Measurements from ENCODE around the gene PHF12. TPM values are rescaled to one million over a fixed set of nuclear protein-coding genes. Genes with fewer than 3 reads are reported as not detected.

The PHF12 gene
- total and polyA plus RNA-seq, 8 donors = 8.3 to 206 (median 24.7) TPM

- peak overlapping the region in 2 of 4 donors; percentile 7 to 98 for H3K4me3 ChIP-seq
- H3K27ac ChIP-seq = peak overlapping the region in 4 of 5 donors; percentile 58 to 99 (median 95)
- H3K36me3 ChIP-seq = peaks cover 6 to 23% (median 12%) of the 10 kb centered on the region in 4 donors
- WGBS, 5 donors = 15 to 33% (median 19%) methylated on average over 3 of the region's 3 CpGs
- H3K27me3 ChIP-seq = no peaks in the 10 kb centered on the region
- intact Hi-C loops (cut with DNase I; ENCODE audit: low total_unique reads) = no loop called here
- H3K9me3 ChIP-seq = no peaks in the 10 kb centered on the region
- DNase-seq = no peak
- H3K4me1 ChIP-seq = peaks cover 48 to 63% (median 55%) of the 10 kb centered on the region in 4 donors
- TF ChIP-seq POLR2A (IDR thresholded peaks at IDR 0.05) = no peak
- TF ChIP-seq POLR2AphosphoS5 (IDR thresholded peaks at IDR 0.05) = no peak
- no peak for TF ChIP-seq EP300 (IDR thresholded peaks at IDR 0.05)
- no peak for TF ChIP-seq CTCF (IDR thresholded peaks at IDR 0.05)
These were observed 3.7 kb downstream of the PHF12 start for GRCh38 chr17:28947639-28948038.

GRCh38 chr17:28946239-28946638 lies 5.1 kb downstream of the PHF12 start:
- Histone ChIP-seq H3K27ac (peak overlapping the region in 4 of 5 donors; percentile 24 to 99 (median 46)), H3K4me3 (no peak overlapping the region), H3K36me3 (peaks cover 6 to 31% (median 15%) of the 10 kb centered on the region in 4 donors), H3K4me1 (peaks cover 45 to 73% (median 59%) of the 10 kb centered on the region in 4 donors), H3K27me3 (no peaks in the 10 kb centered on the region), H3K9me3 (no peaks in the 10 kb centered on the region)
- TF ChIP-seq POLR2AphosphoS5 (IDR thresholded peaks at IDR 0.05) (no peak), POLR2A (IDR thresholded peaks at IDR 0.05) (no peak), EP300 (IDR thresholded peaks at IDR 0.05) (no peak), CTCF (IDR thresholded peaks at IDR 0.05) (no peak)
- DNase-seq = no peak
- whole genome bisulfite sequencing, 5 donors = 32 to 44% (median 35%) methylated on average over 4 of the region's 4 CpGs
- intact Hi-C loops (cut with DNase I; ENCODE audit: low total_unique reads) = no loop called here

- peaks cover 6 to 33% (median 16%) of the 10 kb centered on the region in 4 donors for H3K36me3 ChIP-seq
- H3K27ac ChIP-seq = peak overlapping the region in 3 of 5 donors; percentile 33 to 99 (median 58)
- 38 to 65% (median 61%) methylated on average over 8 of the region's 8 CpGs for WGBS, 5 donors
- intact Hi-C loops (cut with DNase I; ENCODE audit: low total_unique reads) = no loop called here
- H3K4me1 ChIP-seq = peaks cover 53 to 84% (median 70%) of the 10 kb centered on the region in 4 donors
- H3K27me3 ChIP-seq = no peaks in the 10 kb centered on the region
- H3K9me3 ChIP-seq = no peaks in the 10 kb centered on the region
- TF ChIP-seq EP300 (IDR thresholded peaks at IDR 0.05) (no peak), CTCF (IDR thresholded peaks at IDR 0.05) (no peak), POLR2A (IDR thresholded peaks at IDR 0.05) (no peak), POLR2AphosphoS5 (IDR thresholded peaks at IDR 0.05) (no peak)
- H3K4me3 ChIP-seq = peak overlapping the region in 1 of 4 donors; percentile 10
- no peak for DNase-seq
These were observed 6.2 kb downstream of the PHF12 start for GRCh38 chr17:28944862-28945741.

GRCh38 chr17:28944343-28944742 lies 7.0 kb downstream of the PHF12 start:
- no peaks in the 10 kb centered on the region for H3K27me3 ChIP-seq
- H3K9me3 ChIP-seq = no peaks in the 10 kb centered on the region
- peaks cover 60 to 92% (median 76%) of the 10 kb centered on the region in 4 donors for H3K4me1 ChIP-seq
- DNase-seq = no peak
- H3K36me3 ChIP-seq = peaks cover 6 to 33% (median 16%) of the 10 kb centered on the region in 4 donors
- TF ChIP-seq EP300 (IDR thresholded peaks at IDR 0.05) = no peak
- no peak for TF ChIP-seq POLR2A (IDR thresholded peaks at IDR 0.05)
- no peak for TF ChIP-seq POLR2AphosphoS5 (IDR thresholded peaks at IDR 0.05)
- TF ChIP-seq CTCF (IDR thresholded peaks at IDR 0.05) = no peak
- intact Hi-C loops (cut with DNase I; ENCODE audit: low total_unique reads) = no loop called here
- H3K4me3 ChIP-seq = no peak overlapping the region
- WGBS, 5 donors = 77 to 84% (median 82%) methylated on average over 4 of the region's 4 CpGs
- H3K27ac ChIP-seq = peak overlapping the region in 1 of 5 donors; percentile 16
